Measurements from ENCODE around the gene ACTL7B.

GRCh38 chr9:108859459-108860114, 3.8 kb upstream of the ACTL7B start:
- no peak for TF ChIP-seq EZH2phosphoT487 (IDR thresholded peaks at IDR 0.05; ENCODE audit: insufficient read depth, low read depth)
- no peak for TF ChIP-seq EZH2 (IDR thresholded peaks at IDR 0.05; ENCODE audit: insufficient read depth, poor library complexity, severe bottlenecking)

All from GM23248 (cell line).